Colonic mucosa (tissue), 4 donors: ENCODE measurements around the gene PCED1B. TPM values are rescaled to one million over a fixed set of nuclear protein-coding genes. Genes with fewer than 3 reads are reported as not detected.
A peak's percentile ranks its signal among the peaks of the same experiment; 100 is the strongest.

Source experiments
- DNase-seq: peaks from one replicate; pipeline ENCODE4 v3.0.0-alpha.2; 2020
- H3K27ac ChIP-seq: fragments of 200-600 bp; one replicate; pipeline ENCODE4 v1.8.0; 2021
- H3K27me3 ChIP-seq: fragments of 200-600 bp; one replicate; pipeline ENCODE4 v1.8.0; 2021
- H3K36me3 ChIP-seq: fragments of 200-600 bp; one replicate; pipeline ENCODE4 v1.8.0; 2021
- H3K4me1 ChIP-seq: fragments of 200-600 bp; one replicate; pipeline ENCODE4 v1.8.0; 2021; ENCODE audit warnings: mild to moderate bottlenecking
- H3K4me3 ChIP-seq: fragments of 200-600 bp; one replicate; pipeline ENCODE4 v1.8.0; 2021
- H3K9ac ChIP-seq, 2 donors: one replicate each; pipeline ENCODE4 v1.7.0; 2013; ENCODE audit warnings: control low read depth in 2 of 2, low read depth in 2 of 2, low read length in 2 of 2
- H3K9me3 ChIP-seq: fragments of 200-600 bp; one replicate; pipeline ENCODE4 v1.8.0; 2021
- CTCF ChIP-seq: fragments of 200-600 bp; IDR thresholded peaks from one replicate; pipeline ENCODE4 v1.8.0; 2022; ENCODE audit warnings: antibody characterized with exemption, mild to moderate bottlenecking
- intact Hi-C: fragments of 100-400 bp; cut with DNase I; formaldehyde crosslinking; loops from one replicate; pipeline ENCODE4 v1.14.1; 2022
- total RNA-seq, 2 donors: library from RNA; stranded (reverse); fragmentation: NEBNext Ultra II Directional in 1 of 2; extraction: Animal tissue kit (Norgen Biotek cat#: 25700) in 1 of 2; gene quantifications; one replicate each; pipeline ENCODE4 v1.2.1, GENCODE V29; 2021
- donor health status: healthy.
- donor health status: DM: no; HTN: no; CAD: no.
- donor health status: DM: no; HTN: no; CAD: no.

PCED1B gene
- total RNA-seq, 2 donors from 2014 or later, result 1.8 to 2.1 TPM

DNA sequence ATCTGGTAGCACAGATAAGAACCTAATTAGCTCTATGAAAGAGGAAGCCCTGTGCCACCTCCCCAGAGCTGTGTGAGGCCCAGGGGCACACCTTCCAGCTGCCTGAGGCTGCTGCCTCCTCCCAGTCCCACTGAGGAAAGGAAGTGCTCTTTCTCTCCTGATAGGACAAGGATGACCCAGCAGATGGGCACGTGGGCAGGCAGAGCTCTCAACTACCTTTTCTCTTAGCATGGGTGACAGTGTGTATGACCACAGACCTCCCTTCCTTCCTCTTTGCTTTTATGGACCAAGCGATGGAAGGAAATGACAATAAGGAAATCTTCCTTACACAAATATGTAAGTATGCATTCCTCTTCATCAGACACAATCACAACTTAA lies 127.9 kb downstream of the PCED1B start:
- Histone ChIP-seq H3K36me3 (no peaks in the 10 kb centered on the region), H3K9me3 (no peaks in the 10 kb centered on the region), H3K27ac (peak overlapping the region; percentile 45), H3K4me3 (no peak overlapping the region), H3K4me1 (no peaks in the 10 kb centered on the region), H3K9ac (no peak overlapping the region), H3K27me3 (no peaks in the 10 kb centered on the region)
- intact Hi-C loops, result no loop called here
- DNase-seq, result peak; percentile 58
- no peak for TF ChIP-seq CTCF

DNA sequence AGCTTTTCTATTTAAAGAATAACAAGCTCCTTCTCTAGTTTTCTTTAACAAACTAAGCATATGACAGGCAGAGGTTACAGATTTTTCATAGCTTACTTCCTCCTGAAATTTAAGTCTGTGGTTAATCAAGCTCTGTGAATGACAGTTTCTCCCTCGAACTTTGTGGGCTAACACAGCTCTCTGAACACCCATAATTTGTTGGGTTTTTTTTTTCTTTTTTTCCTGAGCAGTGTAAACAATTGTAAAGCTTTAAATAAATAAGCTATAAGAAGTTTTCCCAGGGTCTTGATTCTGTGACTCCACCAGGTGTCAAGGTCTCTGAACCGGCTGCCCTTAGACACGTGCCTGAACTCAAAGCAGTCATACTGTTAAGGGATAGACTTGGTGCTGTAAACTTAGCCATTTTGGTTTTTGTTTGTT lies 128.4 kb downstream of the PCED1B start:
- Histone ChIP-seq H3K4me3 (no peak overlapping the region), H3K9ac (no peak overlapping the region), H3K27me3 (no peaks in the 10 kb centered on the region), H3K36me3 (no peaks in the 10 kb centered on the region), H3K4me1 (no peaks in the 10 kb centered on the region), H3K9me3 (no peaks in the 10 kb centered on the region), H3K27ac (peak overlapping the region; percentile 45)
- no peak for DNase-seq
- no peak for TF ChIP-seq CTCF
- intact Hi-C loops, result no loop called here

DNA sequence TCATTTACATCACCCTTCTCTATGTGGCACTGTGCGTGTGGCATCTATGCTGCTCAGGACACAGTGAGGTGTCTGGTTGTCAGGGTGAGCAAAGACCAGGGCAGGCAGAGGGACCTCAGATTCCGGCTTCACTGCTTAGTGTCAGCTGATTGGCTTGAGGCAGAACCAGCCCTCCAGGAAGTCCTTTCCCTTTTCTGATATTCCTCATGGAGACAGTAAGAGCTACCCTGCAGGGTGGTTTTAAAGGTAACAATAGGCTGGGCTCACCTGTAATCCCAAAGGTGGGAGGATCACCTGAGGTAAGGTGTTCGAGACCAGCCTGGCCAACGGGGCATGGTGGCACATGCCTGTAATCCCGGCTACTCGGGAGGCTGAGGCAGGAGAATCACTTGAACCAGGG lies 129.6 kb downstream of the PCED1B start:
- intact Hi-C loops, result no loop called here
- no peaks in the 10 kb centered on the region for H3K4me1 ChIP-seq
- H3K27me3 ChIP-seq, result no peaks in the 10 kb centered on the region
- H3K27ac ChIP-seq, result no peak overlapping the region
- H3K9me3 ChIP-seq, result no peaks in the 10 kb centered on the region
- no peak overlapping the region for H3K9ac ChIP-seq
- H3K4me3 ChIP-seq, result no peak overlapping the region
- no peak for DNase-seq
- H3K36me3 ChIP-seq, result no peaks in the 10 kb centered on the region
- no peak for TF ChIP-seq CTCF

- DNase-seq, result no peak
- Histone ChIP-seq H3K9me3 (no peaks in the 10 kb centered on the region), H3K9ac (no peak overlapping the region), H3K4me3 (no peak overlapping the region), H3K27ac (no peak overlapping the region), H3K27me3 (no peaks in the 10 kb centered on the region), H3K4me1 (no peaks in the 10 kb centered on the region), H3K36me3 (no peaks in the 10 kb centered on the region)
- no peak for TF ChIP-seq CTCF
- intact Hi-C loops, result no loop called here
Observed at GRCh38 chr12:47210776-47211175, 131.4 kb downstream of the PCED1B start.

- no peak for TF ChIP-seq CTCF
- Histone ChIP-seq H3K27ac (no peak overlapping the region), H3K27me3 (no peaks in the 10 kb centered on the region), H3K9ac (no peak overlapping the region), H3K36me3 (no peaks in the 10 kb centered on the region), H3K4me1 (no peaks in the 10 kb centered on the region), H3K9me3 (no peaks in the 10 kb centered on the region), H3K4me3 (no peak overlapping the region)
- no peak for DNase-seq
- intact Hi-C loops, result no loop called here
Observed at GRCh38 chr12:47212701-47213039, 133.2 kb downstream of the PCED1B start.

- H3K9ac ChIP-seq, result no peak overlapping the region
- no peaks in the 10 kb centered on the region for H3K36me3 ChIP-seq
- H3K9me3 ChIP-seq, result no peaks in the 10 kb centered on the region
- no peak for TF ChIP-seq CTCF
- no peak overlapping the region for H3K27ac ChIP-seq
- no peaks in the 10 kb centered on the region for H3K27me3 ChIP-seq
- no peak overlapping the region for H3K4me3 ChIP-seq
- DNase-seq, result no peak
- intact Hi-C loops, result no loop called here
- no peaks in the 10 kb centered on the region for H3K4me1 ChIP-seq
Observed at GRCh38 chr12:47213396-47213795, 134.0 kb downstream of the PCED1B start.
